ENCODE results near the gene TBX10.

- TF ChIP-seq CTCF (IDR thresholded peaks at IDR 0.05) = no peak
- TF ChIP-seq POLR2A (IDR thresholded peaks at IDR 0.05) = no peak
Observed at GRCh38 chr11:67689178-67689577, 49.6 kb upstream of the TBX10 start.
